Fibroblast of villous mesenchyme (primary cell): ENCODE data around the gene PER1. TPM values are rescaled to one million over a fixed set of nuclear protein-coding genes. Genes with fewer than 3 reads are reported as not detected.
A peak's percentile ranks its signal among the peaks of the same experiment; 100 is the strongest.

Source experiments
- DNase-seq: peaks from one replicate; pipeline ENCODE4 v3.0.0-alpha.2; 2010; ENCODE audit warnings: low read depth
- H3K4me3 ChIP-seq: 2 replicates; pipeline ENCODE4 v1.5.1; 2011; ENCODE audit warnings: low read depth, mild to moderate bottlenecking, low read length
- CTCF ChIP-seq: IDR thresholded peaks from 2 replicates; pipeline ENCODE4 v1.5.1; 2012; ENCODE audit warnings: low read depth, mild to moderate bottlenecking, low read length; ENCODE audit not compliant: insufficient read depth
- total RNA-seq: library from RNA; depleted of rRNA; stranded (reverse); fragments of >200 nt; gene quantifications from 2 replicates; pipeline ENCODE4 v1.2.3, GENCODE V29; 2012

The PER1 gene
- total RNA-seq, 1 donor = 12.5 TPM

DNA sequence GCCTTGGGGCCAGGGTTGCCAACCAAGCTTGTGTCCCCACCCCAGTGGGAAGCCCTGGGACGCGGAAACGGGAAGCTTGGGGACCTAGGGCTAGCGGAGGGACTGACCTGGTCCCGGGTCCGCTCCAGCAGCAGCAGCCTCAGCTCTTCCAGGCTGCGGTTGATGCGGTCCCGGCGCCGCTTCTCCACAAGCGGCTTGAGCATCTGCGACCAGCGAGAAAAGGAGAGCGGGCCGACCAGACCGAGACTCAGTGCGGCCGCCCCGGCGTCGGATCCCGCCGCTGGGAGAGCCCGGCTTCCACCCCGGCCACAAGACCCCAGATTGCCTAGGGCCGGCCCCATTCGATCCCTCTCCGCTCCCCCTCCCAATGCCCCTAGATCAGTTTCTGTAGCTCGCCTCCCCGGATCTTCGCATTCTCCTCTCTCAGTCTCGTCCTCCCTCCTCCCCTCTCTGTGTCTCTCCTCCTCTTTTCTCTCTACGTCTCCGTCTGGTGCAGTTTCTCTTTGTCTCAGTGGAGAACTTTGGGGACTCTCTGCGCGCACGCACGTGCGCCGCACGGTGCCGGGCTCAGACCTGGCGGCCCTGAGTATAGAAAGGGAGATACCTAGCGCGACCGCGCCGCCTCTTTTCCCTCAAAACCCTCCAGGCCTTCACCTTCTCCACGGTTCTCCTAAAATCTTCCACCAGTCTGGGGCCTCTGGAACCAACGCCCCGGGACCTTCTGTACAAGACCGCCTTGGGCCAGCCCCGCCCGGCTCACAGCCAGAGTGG, 29.1 kb downstream of the PER1 start:
- no peak for TF ChIP-seq CTCF
- peak overlapping the region; percentile 79 for H3K4me3 ChIP-seq
- peak; percentile 49 for DNase-seq

DNA sequence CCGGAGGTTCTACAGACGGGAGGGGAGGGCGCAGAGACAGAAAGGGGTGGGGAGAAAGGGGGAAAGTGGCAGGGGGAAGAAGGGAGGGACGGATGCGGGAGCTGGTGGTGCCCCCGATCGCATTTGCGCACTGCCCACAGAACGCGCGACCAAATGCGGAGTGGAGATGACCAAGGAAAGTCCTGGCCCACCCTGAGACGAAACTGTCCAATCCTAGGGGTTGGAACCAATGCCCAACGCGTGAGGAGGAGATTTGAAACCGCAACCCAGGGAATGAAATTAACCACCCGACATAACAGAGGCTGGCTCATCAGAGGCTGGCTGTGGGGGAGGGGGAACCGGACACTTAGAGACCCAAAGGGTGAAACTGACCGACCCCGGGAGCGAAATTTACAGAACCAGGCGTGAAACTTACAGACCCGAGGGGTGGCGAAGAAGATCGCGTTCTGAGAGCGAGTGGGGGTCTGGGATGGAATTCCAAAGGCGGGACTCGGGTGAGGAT, 29.7 kb downstream of the PER1 start:
- DNase-seq = peak; percentile 53
- TF ChIP-seq CTCF = no peak
- peak overlapping the region; percentile 79 for H3K4me3 ChIP-seq

- peak; percentile 77 for DNase-seq
Observed at GRCh38 chr17:8121681-8122421, 30.4 kb downstream of the PER1 start.

GRCh38 chr17:8121407-8121680, 30.9 kb downstream of the PER1 start:
- no peak for DNase-seq
- no peak for TF ChIP-seq CTCF
- peak overlapping the region; percentile 79 for H3K4me3 ChIP-seq

More at GRCh38 chr17:8121681-8122421, 30.4 kb downstream of the PER1 start:
- peak; percentile 52 for TF ChIP-seq CTCF
- peak overlapping the region; percentile 79 for H3K4me3 ChIP-seq

DNA sequence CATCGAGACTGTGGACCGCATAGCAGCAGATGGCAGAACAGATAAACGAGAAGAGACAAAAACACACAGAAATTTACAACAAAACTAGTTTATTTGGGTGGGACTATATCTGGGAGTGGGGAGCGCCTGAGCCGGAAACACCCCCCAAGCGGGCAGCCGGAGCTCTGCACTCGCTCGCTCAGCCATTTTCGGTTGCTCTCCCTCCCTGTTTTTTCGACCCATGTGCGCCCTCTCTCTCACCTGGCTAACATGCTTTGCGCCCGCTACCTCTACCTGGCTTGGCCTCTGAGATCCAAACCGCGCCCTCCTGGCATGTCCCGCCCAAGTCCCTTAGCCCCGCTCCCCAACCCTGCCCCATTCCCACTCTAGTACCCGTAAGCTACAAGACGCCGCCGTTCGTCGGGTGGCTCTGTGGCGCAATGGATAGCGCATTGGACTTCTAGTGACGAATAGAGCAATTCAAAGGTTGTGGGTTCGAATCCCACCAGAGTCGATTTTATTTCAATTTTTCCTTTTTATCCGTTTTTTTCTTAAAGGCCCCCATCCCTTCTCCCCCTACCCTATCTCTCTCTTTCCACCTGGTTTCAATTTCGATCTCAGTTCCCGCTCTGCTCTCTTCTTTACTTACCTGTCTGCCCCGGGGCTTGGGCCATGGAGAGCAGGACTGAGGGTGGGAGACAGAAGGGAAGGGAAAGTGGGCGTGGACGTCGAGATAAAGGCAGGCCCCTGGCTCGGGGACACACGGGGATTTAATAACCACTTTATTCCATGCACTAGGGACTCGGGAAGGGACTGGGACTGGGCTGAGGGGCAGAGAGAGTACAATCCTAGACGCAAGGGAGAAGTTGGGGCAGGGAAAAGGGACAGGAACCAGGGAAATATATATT, 31.4 kb downstream of the PER1 start:
- peak; percentile 36 for TF ChIP-seq CTCF
- peak overlapping the region; percentile 79 for H3K4me3 ChIP-seq
- peak; percentile 71 for DNase-seq
